ENCODE data around the gene WFIKKN1. TPM values are rescaled to one million over a fixed set of nuclear protein-coding genes. Genes with fewer than 3 reads are reported as not detected.

WFIKKN1 gene
- total RNA-seq, 1 experiment from 2014 or later: 12.3 TPM

- Mint-ChIP-seq H3K4me1 (peaks cover 19% of the 10 kb centered on the region), H3K36me3 (peaks cover 2% of the 10 kb centered on the region), H3K27ac (peak overlapping the region; percentile 66), H3K27me3 (ENCODE audit: low read depth) (peaks cover 43% of the 10 kb centered on the region), H3K4me3 (peak overlapping the region; percentile 85), H3K9me3 (no peaks in the 10 kb centered on the region)
- DNase-seq (ENCODE audit: low spot score) (no peak), ATAC-seq (no peak)
- CTCF ChIA-PET: interaction anchor here (0.9 to 1.2 kb wide), 10 partner anchors 9 to 77 kb away, joined by 3 to 8 read pairs (median 4); partner anchors contain the start of genes RHOT2 and WDR90
- POLR2A ChIA-PET: no interaction called here
- peak; percentile 61; the same call in 1 of the 2 replicates for TF ChIP-seq E2F5 (CRISPR knock-in tag; IDR thresholded peaks at IDR 0.05)
- no peak for TF ChIP-seq AR (CRISPR knock-in tag; IDR thresholded peaks at IDR 0.05)
- TF ChIP-seq OVOL2 (CRISPR knock-in tag; IDR thresholded peaks at IDR 0.05; ENCODE audit: borderline replicate concordance): no peak
- TF ChIP-seq ATF6 (CRISPR knock-in tag; IDR thresholded peaks at IDR 0.05): no peak
- no peak for TF ChIP-seq SMAD3 (CRISPR knock-in tag; IDR thresholded peaks at IDR 0.05; ENCODE audit: borderline replicate concordance)
- no peak for TF ChIP-seq MXD4 (CRISPR knock-in tag; IDR thresholded peaks at IDR 0.05; ENCODE audit: borderline replicate concordance)
- no peak; the same call in 1 of the 2 replicates for TF ChIP-seq TCF7 (CRISPR knock-in tag; IDR thresholded peaks at IDR 0.05; ENCODE audit: low read depth)
- TF ChIP-seq RELA (CRISPR knock-in tag; IDR thresholded peaks at IDR 0.05; ENCODE audit: borderline replicate concordance): no peak
- no peak for TF ChIP-seq ZSCAN18 (CRISPR knock-in tag; IDR thresholded peaks at IDR 0.05)
- TF ChIP-seq HMGXB4 (CRISPR knock-in tag; IDR thresholded peaks at IDR 0.05): peak; percentile 79; the same call in 1 of the 2 replicates
- TF ChIP-seq ATF1 (CRISPR knock-in tag; IDR thresholded peaks at IDR 0.05): 0 out of 2 replicates have a peak, but pooled peaks have one; percentile 65
- no peak for TF ChIP-seq ZBTB43 (CRISPR knock-in tag; IDR thresholded peaks at IDR 0.05)
- no peak for TF ChIP-seq TEAD1 (CRISPR knock-in tag; IDR thresholded peaks at IDR 0.05)
- TF ChIP-seq IRF2 (CRISPR knock-in tag; IDR thresholded peaks at IDR 0.05; ENCODE audit: borderline replicate concordance, low read depth): no peak
- TF ChIP-seq SP1 (CRISPR knock-in tag; conservative IDR thresholded peaks at IDR 0.05): peak; percentile 10; the same call in 1 of the 2 replicates
- TF ChIP-seq USF2 (CRISPR knock-in tag; IDR thresholded peaks at IDR 0.05): no peak
- no peak for TF ChIP-seq KAT7 (CRISPR knock-in tag; IDR thresholded peaks at IDR 0.05; ENCODE audit: borderline replicate concordance)
- no peak for TF ChIP-seq ZNF138 (CRISPR knock-in tag; conservative IDR thresholded peaks at IDR 0.05)
- no peak for TF ChIP-seq ZNF263 (CRISPR knock-in tag; IDR thresholded peaks at IDR 0.05; ENCODE audit: low read depth)
- no peak for TF ChIP-seq FOXK1 (CRISPR knock-in tag; IDR thresholded peaks at IDR 0.05)
- no peak for TF ChIP-seq NFE2L1 (CRISPR knock-in tag; IDR thresholded peaks at IDR 0.05)
- no peak for TF ChIP-seq USF1 (CRISPR knock-in tag; IDR thresholded peaks at IDR 0.05)
- no peak for TF ChIP-seq CBFB (CRISPR knock-in tag; IDR thresholded peaks at IDR 0.05; ENCODE audit: low read depth)
- TF ChIP-seq ZBTB21 (CRISPR knock-in tag; IDR thresholded peaks at IDR 0.05; ENCODE audit: borderline replicate concordance): no peak
- no peak for TF ChIP-seq CREM (CRISPR knock-in tag; IDR thresholded peaks at IDR 0.05)
Measured at GRCh38 chr16:590188-590814, 40.5 kb upstream of the WFIKKN1 start.
